HG02943 (cell line): Measurements from ENCODE around the gene IKZF3.
"Not testable (repeated sequence)": the region's sequence is repeated elsewhere in the genome, so short reads cannot be mapped to it uniquely, and the experiment has no call there.

ENCODE experiments used
- ATAC-seq: cut with Tn5 transposase; IDR thresholded peaks from one replicate; pipeline ENCODE4 v1.9.1; 2021; ENCODE audit warnings: mild to moderate bottlenecking, low read depth, moderate library complexity; ENCODE audit not compliant: unreplicated experiment

Gene IKZF3

GRCh38 chr17:39863918-39864746 is at the start of gene IKZF3:
Gene IKZF3, minus strand, starts transcription at chr17:39864312. Its CDS starts 186 bp downstream, at chr17:39864126.
- ATAC-seq: no peak

GRCh38 chr17:39908789-39909352 is 44.8 kb upstream of the IKZF3 start:
- no peak for ATAC-seq

GRCh38 chr17:39904990-39905288 is 40.8 kb upstream of the IKZF3 start:
- no peak for ATAC-seq

GRCh38 chr17:39903158-39903884 is 39.2 kb upstream of the IKZF3 start:
- no peak for ATAC-seq

GRCh38 chr17:39902027-39902426 is 37.9 kb upstream of the IKZF3 start:
- not testable (repeated sequence) for ATAC-seq

GRCh38 chr17:39899215-39899614 is 35.1 kb upstream of the IKZF3 start:
- ATAC-seq: no peak

- no peak for ATAC-seq
Measured at GRCh38 chr17:39898088-39898487, 34.0 kb upstream of the IKZF3 start.

- ATAC-seq: no peak
Measured at GRCh38 chr17:39894681-39895376, 30.7 kb upstream of the IKZF3 start.

- ATAC-seq: no peak
Measured at GRCh38 chr17:39889200-39889599, 25.1 kb upstream of the IKZF3 start.

GRCh38 chr17:39887078-39887477 is 23.0 kb upstream of the IKZF3 start:
- ATAC-seq: no peak

- not testable (repeated sequence) for ATAC-seq
Measured at GRCh38 chr17:39886102-39886501, 22.0 kb upstream of the IKZF3 start.

GRCh38 chr17:39872751-39873150 is 8.6 kb upstream of the IKZF3 start:
- ATAC-seq: no peak

- no peak for ATAC-seq
Measured at GRCh38 chr17:39871801-39872200, 7.7 kb upstream of the IKZF3 start.

- no peak for ATAC-seq
Measured at GRCh38 chr17:39870776-39871175, 6.7 kb upstream of the IKZF3 start.

GRCh38 chr17:39868554-39868942 is 4.4 kb upstream of the IKZF3 start:
- ATAC-seq: no peak

- no peak for ATAC-seq
Measured at GRCh38 chr17:39867880-39868553, 3.9 kb upstream of the IKZF3 start, which contains the start of gene ZPBP2. Gene ZPBP2, plus strand, starts transcription at chr17:39868202. Its CDS starts 153 bp downstream, at chr17:39868355.

- ATAC-seq: peak; percentile 50
Measured at GRCh38 chr17:39867084-39867879, 3.2 kb upstream of the IKZF3 start.

GRCh38 chr17:39866013-39866730 is 2.1 kb upstream of the IKZF3 start:
- ATAC-seq: no peak
